Measurements from ENCODE around the gene PTK7.

GRCh38 chr6:43172104-43173007 is 96.2 kb downstream of the PTK7 start:
- TF ChIP-seq CTCF (IDR thresholded peaks at IDR 0.05; ENCODE audit: extremely low read depth in 1 of 2, insufficient read depth in 1 of 2, low read depth in 1 of 2, low read length in 2 of 2) (no peak), JUN (IDR thresholded peaks at IDR 0.05; ENCODE audit: borderline replicate concordance, insufficient read depth, insufficient read length, low read depth) (no peak), EZH2 (IDR thresholded peaks at IDR 0.05; ENCODE audit: borderline replicate concordance, low read depth, low read length, severe bottlenecking) (no peak), MYC (IDR thresholded peaks at IDR 0.05; ENCODE audit: low read depth, low read length) (no peak), POLR2A (IDR thresholded peaks at IDR 0.05; ENCODE audit: low read depth, low read length) (no peak), GATA2 (IDR thresholded peaks at IDR 0.05; ENCODE audit: insufficient read depth, insufficient read length, low read depth, low read length) (no peak), POLR2AphosphoS5 (IDR thresholded peaks at IDR 0.05; ENCODE audit: insufficient read depth, low read depth, low read length) (no peak), MAX (IDR thresholded peaks at IDR 0.05; ENCODE audit: insufficient read depth, insufficient read length) (no peak)
